WTC11 (cell line): ENCODE measurements around the gene SFT2D2. TPM values are rescaled to one million over a fixed set of nuclear protein-coding genes. Genes with fewer than 3 reads are reported as not detected.

Source experiments
- ATAC-seq: fragments of 200-7000 bp; cut with Tn5 transposase; 2 replicates; pipeline ENCODE4 v1.10.0; 2021; ENCODE audit warnings: mild to moderate bottlenecking, moderate library complexity
- CTCF ChIA-PET: fragments of 300-600 bp; sonication (Branson Sonifier 250); formaldehyde crosslinking; loops from one replicate; lab custom pipeline; 2021; ENCODE audit warnings: antibody characterized with exemption; lab: Charles Lee
- POLR2A ChIA-PET: fragments of 350-600 bp; sonication (Branson Sonifier 250); formaldehyde crosslinking; loops from one replicate; lab custom pipeline; 2021; ENCODE audit warnings: antibody characterized with exemption; lab: Charles Lee
- DNase-seq: peaks from one replicate; pipeline ENCODE4 v3.0.0; 2021; ENCODE audit warnings: low spot score
- H3K27ac Mint-ChIP-seq: 2 replicates; pipeline ENCODE4 v1.8.0; 2021; ENCODE audit warnings: mixed read lengths
- H3K27me3 Mint-ChIP-seq: 2 replicates; pipeline ENCODE4 v1.8.0; 2021; ENCODE audit warnings: low read depth, mild to moderate bottlenecking, moderate library complexity, mixed read lengths
- H3K36me3 Mint-ChIP-seq: 2 replicates; pipeline ENCODE4 v1.8.0; 2021; ENCODE audit warnings: mixed read lengths
- H3K4me1 Mint-ChIP-seq: 2 replicates; pipeline ENCODE4 v1.8.0; 2022; ENCODE audit warnings: mixed read lengths
- H3K4me3 Mint-ChIP-seq: 2 replicates; pipeline ENCODE4 v1.8.0; 2021; ENCODE audit warnings: mild to moderate bottlenecking, moderate library complexity, mixed read lengths
- H3K9me3 Mint-ChIP-seq: 2 replicates; pipeline ENCODE4 v1.8.0; 2021; ENCODE audit warnings: mixed read lengths
- CBFB ChIP-seq: sonication (generic); formaldehyde crosslinking; IDR thresholded peaks from 2 replicates; pipeline ENCODE4 v1.8.1; 2022; ENCODE audit warnings: mild to moderate bottlenecking, low read depth, missing genetic modification reagents
- CTCF ChIP-seq: fragments of 200-600 bp; IDR thresholded peaks from 2 replicates; pipeline ENCODE4 v1.8.0; 2022; ENCODE audit warnings: antibody characterized with exemption
- ETV6 ChIP-seq: sonication (generic); formaldehyde crosslinking; IDR thresholded peaks from 2 replicates; pipeline ENCODE4 v1.8.1; 2022; ENCODE audit warnings: mild to moderate bottlenecking, missing genetic modification reagents
- FOXP4 ChIP-seq: sonication (generic); formaldehyde crosslinking; IDR thresholded peaks from 2 replicates; pipeline ENCODE4 v1.8.0; 2022; ENCODE audit warnings: mild to moderate bottlenecking, missing genetic modification reagents
- JAZF1 ChIP-seq: fragments of 250-450 bp; sonication (Bioruptor Pico); IDR thresholded peaks from 2 replicates; pipeline ENCODE4 v1.9.0; 2021; ENCODE audit warnings: moderate library complexity, mild to moderate bottlenecking, inconsistent platforms
- MAX ChIP-seq: sonication (generic); formaldehyde crosslinking; IDR thresholded peaks from 2 replicates; pipeline ENCODE4 v1.8.0; 2022; ENCODE audit warnings: mild to moderate bottlenecking, missing genetic modification reagents
- MXD4 ChIP-seq: fragments of 250-450 bp; sonication (Bioruptor Pico); IDR thresholded peaks from 2 replicates; pipeline ENCODE4 v1.8.0; 2021; ENCODE audit warnings: mild to moderate bottlenecking, moderate library complexity, borderline replicate concordance
- NR1H2 ChIP-seq: sonication (generic); formaldehyde crosslinking; IDR thresholded peaks from 2 replicates; pipeline ENCODE4 v1.9.0; 2021; ENCODE audit warnings: mild to moderate bottlenecking, moderate library complexity, missing genetic modification reagents
- NR2C2 ChIP-seq: sonication (generic); formaldehyde crosslinking; IDR thresholded peaks from 2 replicates; pipeline ENCODE4 v1.8.0; 2022; ENCODE audit warnings: mild to moderate bottlenecking, missing genetic modification reagents
- PRDM15 ChIP-seq: sonication (generic); formaldehyde crosslinking; IDR thresholded peaks from 2 replicates; pipeline ENCODE4 v1.8.0; 2022; ENCODE audit warnings: missing genetic modification reagents
- PREB ChIP-seq: sonication (generic); formaldehyde crosslinking; IDR thresholded peaks from 2 replicates; pipeline ENCODE4 v1.8.1; 2022; ENCODE audit warnings: mild to moderate bottlenecking, missing genetic modification reagents, moderate library complexity, borderline replicate concordance
- TEAD1 ChIP-seq: sonication (generic); formaldehyde crosslinking; IDR thresholded peaks from 2 replicates; pipeline ENCODE4 v1.8.0; 2022; ENCODE audit warnings: mild to moderate bottlenecking, missing genetic modification reagents
- ZNF219 ChIP-seq: sonication (generic); formaldehyde crosslinking; IDR thresholded peaks from 2 replicates; pipeline ENCODE4 v1.8.0; 2023; ENCODE audit warnings: missing genetic modification reagents, mild to moderate bottlenecking, borderline replicate concordance
- ZNF423 ChIP-seq: fragments of 250-450 bp; sonication (Bioruptor Pico); IDR thresholded peaks from 2 replicates; pipeline ENCODE4 v2.1.2; 2022; ENCODE audit warnings: mild to moderate bottlenecking, moderate library complexity
- ZNF532 ChIP-seq: fragments of 250-450 bp; sonication (Bioruptor Pico); IDR thresholded peaks from 2 replicates; pipeline ENCODE4 v1.9.0; 2021; ENCODE audit warnings: mild to moderate bottlenecking, borderline replicate concordance
- total RNA-seq: library from RNA; stranded (reverse); gene quantifications from 3 replicates; pipeline ENCODE4 v1.2.3, GENCODE V29; 2021

Gene SFT2D2
- total RNA-seq, 1 experiment from 2014 or later, result 23.2 TPM

- no peak for TF ChIP-seq NR2C2
- TF ChIP-seq MXD4 (CRISPR knock-in tag), result no peak
- TF ChIP-seq PRDM15 (CRISPR knock-in tag), result no peak
- TF ChIP-seq ZNF532 (CRISPR knock-in tag), result no peak
- TF ChIP-seq ETV6 (CRISPR knock-in tag), result no peak
Measured at GRCh38 chr1:168285521-168285790, 59.7 kb downstream of the SFT2D2 start (continued).

- peaks cover 44% of the 10 kb centered on the region for H3K4me1 Mint-ChIP-seq
- no peak overlapping the region for H3K27ac Mint-ChIP-seq
- ChIA-PET CTCF (no interaction called here), POLR2A (interaction anchor here (0.6 kb wide), 1 partner anchor 1038 kb away, joined by 8 read pairs; no protein-coding TSS in a partner anchor)
- no peak overlapping the region for H3K4me3 Mint-ChIP-seq
- peaks cover 17% of the 10 kb centered on the region for H3K27me3 Mint-ChIP-seq
- no peaks in the 10 kb centered on the region for H3K36me3 Mint-ChIP-seq
- DNase-seq, result no peak
- H3K9me3 Mint-ChIP-seq, result no peaks in the 10 kb centered on the region
- no peak for ATAC-seq
- TF ChIP-seq NR1H2 (CRISPR knock-in tag), result no peak
- TF ChIP-seq PRDM15 (CRISPR knock-in tag), result no peak
- TF ChIP-seq MAX (CRISPR knock-in tag), result no peak
- TF ChIP-seq PREB (CRISPR knock-in tag), result no peak
- TF ChIP-seq CBFB (CRISPR knock-in tag), result no peak
- no peak for TF ChIP-seq ZNF219
- TF ChIP-seq CTCF, result no peak
- no peak for TF ChIP-seq ZNF423 (CRISPR knock-in tag)
- TF ChIP-seq TEAD1, result no peak
- no peak for TF ChIP-seq JAZF1 (CRISPR knock-in tag)
- no peak for TF ChIP-seq FOXP4 (CRISPR knock-in tag)
Measured at GRCh38 chr1:168285971-168286927, 60.4 kb downstream of the SFT2D2 start.
